ENCODE data around the gene GANAB. TPM values are rescaled to one million over a fixed set of nuclear protein-coding genes. Genes with fewer than 3 reads are reported as not detected.

The GANAB gene
- total RNA-seq, 2 donors from 2014 or later = 226 to 266 TPM

- Mint-ChIP-seq H3K4me1 (peaks cover 27% of the 10 kb centered on the region), H3K27ac (peak overlapping the region; percentile 36), H3K9me3 (no peaks in the 10 kb centered on the region), H3K36me3 (ENCODE audit: low read depth) (peaks cover 87% of the 10 kb centered on the region), H3K4me3 (no peak overlapping the region), H3K27me3 (no peaks in the 10 kb centered on the region)
- no peak for ATAC-seq (replicated peaks)
Measured at GRCh38 chr11:62604460-62605120, 41.8 kb downstream of the GANAB start.

DNA sequence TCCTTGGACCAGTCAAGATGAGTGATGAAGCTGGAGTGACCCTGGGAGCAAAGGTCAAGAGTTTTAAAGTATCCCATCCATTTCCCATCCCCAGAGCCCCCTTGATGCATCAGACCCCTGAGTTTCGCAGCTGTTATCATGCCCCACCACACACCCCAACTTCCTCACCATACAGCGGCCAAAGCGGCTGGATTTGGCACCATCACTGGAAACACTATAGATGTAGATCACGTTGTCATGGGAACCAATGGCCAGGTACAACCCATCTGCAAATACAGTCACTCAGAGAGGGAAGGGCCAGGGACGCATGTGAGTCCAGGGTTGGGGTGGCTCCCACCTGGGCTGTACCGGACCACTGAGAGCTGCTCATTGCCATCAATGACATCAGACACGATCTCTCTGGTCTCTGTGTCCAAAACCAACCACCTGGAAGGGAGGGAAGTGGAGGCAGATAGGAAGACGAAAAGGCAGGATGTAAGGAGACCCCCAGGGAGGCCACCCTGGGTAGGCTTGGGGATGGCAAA, 42.6 kb downstream of the GANAB start:
- Mint-ChIP-seq H3K27me3 (no peaks in the 10 kb centered on the region), H3K9me3 (no peaks in the 10 kb centered on the region), H3K27ac (peak overlapping the region; percentile 42), H3K4me1 (peaks cover 30% of the 10 kb centered on the region), H3K36me3 (ENCODE audit: low read depth) (peaks cover 87% of the 10 kb centered on the region), H3K4me3 (peak overlapping the region; percentile 47)
- no peak for ATAC-seq (replicated peaks)

GRCh38 chr11:62603072-62603408, 43.4 kb downstream of the GANAB start:
- ATAC-seq (replicated peaks) = no peak
- Mint-ChIP-seq H3K36me3 (ENCODE audit: low read depth) (peaks cover 91% of the 10 kb centered on the region), H3K4me3 (peak overlapping the region; percentile 47), H3K27me3 (no peaks in the 10 kb centered on the region), H3K4me1 (peaks cover 33% of the 10 kb centered on the region), H3K9me3 (no peaks in the 10 kb centered on the region), H3K27ac (peak overlapping the region; percentile 42)

DNA sequence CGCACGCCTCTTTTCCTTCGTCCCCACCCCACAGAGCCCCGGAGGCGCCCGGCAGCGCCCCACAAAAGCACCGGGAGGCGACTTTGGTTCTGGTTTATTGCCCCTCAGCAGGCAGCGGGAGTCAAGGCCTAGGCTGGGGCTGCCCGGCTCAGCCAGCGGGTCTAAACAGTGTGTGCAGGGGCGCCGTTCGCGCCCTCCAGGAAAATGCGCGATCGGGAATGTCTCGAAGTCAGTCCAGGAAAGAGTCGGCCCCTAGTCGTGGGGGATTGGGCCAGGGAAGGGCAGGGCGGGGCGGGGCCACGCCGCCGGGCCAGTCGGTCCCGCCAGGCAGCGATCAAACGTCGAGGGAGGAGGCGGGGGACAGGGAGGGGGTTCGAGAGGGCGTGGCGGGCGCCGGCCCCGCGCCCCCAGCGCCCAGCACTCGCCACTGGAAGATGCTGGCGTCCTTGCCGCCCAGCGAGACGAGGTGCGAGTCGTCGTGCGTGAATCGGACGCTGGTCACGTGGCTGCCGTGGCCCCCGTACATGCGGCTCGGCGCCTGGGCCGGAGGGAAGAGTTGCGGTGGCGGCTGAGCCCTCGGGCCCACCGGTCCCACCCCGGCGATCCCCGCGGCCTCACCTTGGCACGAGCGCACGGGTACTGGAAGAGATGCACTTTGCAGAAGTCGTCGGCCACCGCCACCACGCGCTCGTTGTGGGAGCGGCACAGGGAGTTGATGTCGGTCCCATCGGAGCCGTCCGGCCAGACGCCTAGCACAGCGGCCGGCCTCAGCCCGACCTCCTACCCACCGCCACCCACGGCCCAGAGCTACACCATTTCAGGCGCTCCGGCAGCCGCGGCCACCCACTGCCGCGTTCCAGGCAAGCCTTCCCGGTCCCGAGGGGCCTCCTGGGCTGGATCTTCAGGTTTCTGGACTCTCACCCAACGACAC, 44.0 kb downstream of the GANAB start:
- Mint-ChIP-seq H3K27me3 (no peaks in the 10 kb centered on the region), H3K27ac (peak overlapping the region; percentile 86), H3K36me3 (ENCODE audit: low read depth) (peaks cover 91% of the 10 kb centered on the region), H3K4me3 (peak overlapping the region; percentile 90), H3K4me1 (peaks cover 33% of the 10 kb centered on the region), H3K9me3 (no peaks in the 10 kb centered on the region)
- ATAC-seq (replicated peaks) = no peak

GRCh38 chr11:62601372-62602140, 44.9 kb downstream of the GANAB start, which contains the start of gene MTA2:
MTA2 (minus strand) TSS chr11:62601865; CDS start chr11:62601450, 415 bp downstream.
- Mint-ChIP-seq H3K4me3 (peak within 1 kb of the TSS; percentile 90), H3K27me3 (no peaks in the 10 kb centered on the region), H3K27ac (peak within 1 kb of the TSS; percentile 86), H3K4me1 (peaks cover 37% of the 10 kb centered on the region), H3K36me3 (ENCODE audit: low read depth) (peaks cover 91% of the 10 kb centered on the region), H3K9me3 (no peaks in the 10 kb centered on the region)
- peak; percentile 82 for ATAC-seq (replicated peaks)

- ATAC-seq (replicated peaks) = no peak
- peak overlapping the region; percentile 90 for H3K4me3 Mint-ChIP-seq
- peaks cover 37% of the 10 kb centered on the region for H3K4me1 Mint-ChIP-seq
- peak overlapping the region; percentile 86 for H3K27ac Mint-ChIP-seq
- no peaks in the 10 kb centered on the region for H3K9me3 Mint-ChIP-seq
- H3K27me3 Mint-ChIP-seq = no peaks in the 10 kb centered on the region
- peaks cover 91% of the 10 kb centered on the region for H3K36me3 Mint-ChIP-seq (ENCODE audit: low read depth)
Measured at GRCh38 chr11:62601122-62601371, 45.4 kb downstream of the GANAB start.

DNA sequence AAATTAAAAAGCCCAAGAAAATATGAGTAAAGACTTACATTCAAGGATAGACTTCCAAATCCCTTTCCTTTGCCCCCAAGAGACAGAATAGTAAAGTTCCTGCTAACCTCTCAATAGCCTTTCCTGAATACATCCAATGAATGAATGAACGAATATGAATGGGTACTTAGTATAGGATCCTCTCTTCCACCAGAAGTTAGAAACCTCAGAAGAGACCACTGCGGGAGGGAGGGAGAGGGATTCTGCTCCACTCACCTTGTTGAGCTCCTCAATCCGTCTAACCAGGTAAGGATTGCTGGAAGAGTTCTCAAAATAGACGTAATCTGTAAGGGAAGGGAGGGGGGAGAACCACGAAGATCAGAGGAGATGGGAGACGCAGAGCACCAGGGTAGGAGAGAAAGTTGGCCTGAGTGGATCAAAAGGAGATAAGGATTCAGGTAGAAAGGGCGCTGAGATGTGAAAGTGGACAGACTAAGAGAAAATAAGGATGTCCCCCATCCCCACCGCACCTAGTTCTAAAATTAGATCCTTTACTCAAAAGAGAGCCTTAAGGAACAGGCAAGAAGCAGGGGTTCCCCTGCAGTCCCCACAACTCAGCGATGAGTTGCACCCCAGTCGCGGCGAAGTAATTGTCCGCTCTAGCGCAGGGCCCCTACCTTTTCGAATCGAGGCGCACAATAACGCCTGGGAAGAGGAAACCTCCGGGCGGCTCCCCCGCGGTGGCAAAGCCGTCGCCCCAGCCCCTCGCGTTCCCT, 45.9 kb downstream of the GANAB start:
- Mint-ChIP-seq H3K36me3 (ENCODE audit: low read depth) (peaks cover 91% of the 10 kb centered on the region), H3K27ac (peak overlapping the region; percentile 86), H3K4me1 (peaks cover 37% of the 10 kb centered on the region), H3K27me3 (no peaks in the 10 kb centered on the region), H3K9me3 (no peaks in the 10 kb centered on the region), H3K4me3 (peak overlapping the region; percentile 90)
- ATAC-seq (replicated peaks) = no peak

DNA sequence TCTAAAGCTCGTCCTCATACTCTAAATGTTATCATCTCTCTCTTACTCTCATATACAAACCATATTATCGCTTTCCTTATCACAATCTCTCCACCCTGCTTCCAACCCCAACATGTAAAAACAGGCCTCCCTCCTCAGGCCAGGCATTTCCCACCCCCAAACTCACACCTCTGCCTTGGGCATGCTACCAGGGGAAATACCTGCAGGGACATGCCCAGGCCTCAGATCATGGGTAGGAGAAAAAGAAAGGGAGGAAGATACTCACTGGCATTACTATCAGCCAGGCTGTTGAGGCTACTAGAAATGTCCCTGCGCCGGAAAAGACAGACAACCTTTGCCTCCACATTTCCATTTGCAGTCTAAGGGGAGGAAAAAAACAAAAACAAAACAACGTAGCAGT, 46.5 kb downstream of the GANAB start:
- no peak for ATAC-seq (replicated peaks)
- H3K9me3 Mint-ChIP-seq = no peaks in the 10 kb centered on the region
- H3K27ac Mint-ChIP-seq = peak overlapping the region; percentile 86
- no peaks in the 10 kb centered on the region for H3K27me3 Mint-ChIP-seq
- peak overlapping the region; percentile 90 for H3K4me3 Mint-ChIP-seq
- H3K4me1 Mint-ChIP-seq = peaks cover 37% of the 10 kb centered on the region
- H3K36me3 Mint-ChIP-seq (ENCODE audit: low read depth) = peaks cover 91% of the 10 kb centered on the region

GRCh38 chr11:62599069-62599696, 47.2 kb downstream of the GANAB start:
- H3K9me3 Mint-ChIP-seq = no peaks in the 10 kb centered on the region
- H3K4me3 Mint-ChIP-seq = peak overlapping the region; percentile 90
- H3K27me3 Mint-ChIP-seq = no peaks in the 10 kb centered on the region
- peaks cover 37% of the 10 kb centered on the region for H3K4me1 Mint-ChIP-seq
- H3K36me3 Mint-ChIP-seq (ENCODE audit: low read depth) = peaks cover 91% of the 10 kb centered on the region
- peak overlapping the region; percentile 86 for H3K27ac Mint-ChIP-seq
- peak; percentile 80 for ATAC-seq (replicated peaks)

GRCh38 chr11:62595124-62595523, 51.3 kb downstream of the GANAB start:
- peak overlapping the region; percentile 69 for H3K27ac Mint-ChIP-seq
- H3K27me3 Mint-ChIP-seq = no peaks in the 10 kb centered on the region
- peaks cover 89% of the 10 kb centered on the region for H3K36me3 Mint-ChIP-seq (ENCODE audit: low read depth)
- H3K9me3 Mint-ChIP-seq = no peaks in the 10 kb centered on the region
- H3K4me3 Mint-ChIP-seq = no peak overlapping the region
- peaks cover 45% of the 10 kb centered on the region for H3K4me1 Mint-ChIP-seq
- no peak for ATAC-seq (replicated peaks)

DNA sequence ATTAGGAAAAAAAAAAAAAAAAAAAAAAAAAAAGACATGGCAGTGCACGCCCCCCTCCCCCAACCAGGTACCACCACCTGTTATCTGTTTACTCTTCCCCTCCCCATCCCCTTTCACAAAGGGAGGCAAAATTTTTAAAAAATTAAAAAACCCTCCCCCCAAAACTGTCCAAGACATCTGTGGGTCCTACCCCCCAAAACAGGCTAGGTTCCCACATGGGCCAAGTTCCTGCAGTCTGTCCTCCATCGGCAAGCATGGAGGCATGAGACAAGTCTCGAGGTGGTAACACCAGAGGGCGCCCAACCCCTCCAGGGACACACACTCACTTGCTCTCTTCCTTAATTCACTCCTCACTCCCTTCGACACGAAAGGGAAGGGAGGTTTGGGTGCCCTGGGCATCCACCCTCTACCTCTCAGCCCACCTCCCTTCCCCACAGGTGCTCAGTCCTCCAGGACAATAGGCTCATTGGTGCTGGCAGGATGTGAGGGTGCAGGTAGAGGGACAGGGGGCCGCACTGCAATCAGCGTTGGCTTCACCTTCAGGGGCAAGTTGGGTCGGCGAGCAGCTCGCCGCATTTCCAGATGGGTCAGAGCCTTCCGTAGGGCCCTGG, 52.9 kb downstream of the GANAB start:
- Mint-ChIP-seq H3K4me1 (peaks cover 29% of the 10 kb centered on the region), H3K36me3 (ENCODE audit: low read depth) (peaks cover 84% of the 10 kb centered on the region), H3K4me3 (peak overlapping the region; percentile 91), H3K27me3 (no peaks in the 10 kb centered on the region), H3K9me3 (no peaks in the 10 kb centered on the region), H3K27ac (peak overlapping the region; percentile 72)
- ATAC-seq (replicated peaks) = peak; percentile 25

DNA sequence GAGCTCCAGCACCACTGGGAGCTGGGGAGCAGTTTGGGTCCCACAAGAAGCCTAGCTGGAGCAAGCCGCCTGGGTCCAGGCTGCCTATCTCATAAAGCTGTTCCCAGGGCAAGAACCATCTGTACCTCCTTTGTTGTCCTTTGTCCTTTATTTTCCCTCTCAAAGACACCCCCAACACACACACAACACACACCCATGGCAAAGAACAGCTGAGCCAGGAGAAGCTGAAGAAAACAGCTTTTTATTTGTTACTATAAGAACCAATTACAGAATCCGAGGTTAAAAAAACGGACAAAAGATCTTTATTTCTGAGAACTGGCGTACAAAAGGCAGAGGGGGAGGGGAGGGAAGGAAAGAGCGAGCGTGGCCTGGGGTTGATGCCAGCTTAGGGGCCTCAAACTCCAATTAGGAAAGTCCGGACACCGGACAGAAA, 53.4 kb downstream of the GANAB start:
- no peaks in the 10 kb centered on the region for H3K27me3 Mint-ChIP-seq
- H3K9me3 Mint-ChIP-seq = no peaks in the 10 kb centered on the region
- peaks cover 84% of the 10 kb centered on the region for H3K36me3 Mint-ChIP-seq (ENCODE audit: low read depth)
- peak overlapping the region; percentile 72 for H3K27ac Mint-ChIP-seq
- H3K4me1 Mint-ChIP-seq = peaks cover 26% of the 10 kb centered on the region
- H3K4me3 Mint-ChIP-seq = peak overlapping the region; percentile 91
- ATAC-seq (replicated peaks) = no peak

- Mint-ChIP-seq H3K36me3 (ENCODE audit: low read depth) (peaks cover 84% of the 10 kb centered on the region), H3K4me1 (peaks cover 20% of the 10 kb centered on the region)
Measured at GRCh38 chr11:62592146-62592815, 54.1 kb downstream of the GANAB start.

More at GRCh38 chr11:62592146-62592815, 54.1 kb downstream of the GANAB start:
- Mint-ChIP-seq H3K27me3 (no peaks in the 10 kb centered on the region), H3K9me3 (no peaks in the 10 kb centered on the region), H3K27ac (peak overlapping the region; percentile 91), H3K4me3 (peak overlapping the region; percentile 91)
- ATAC-seq (replicated peaks) = no peak
